NCI-H82 treated with DMSO at 0.1 percent for 48 hours (cell line): ENCODE results near the gene PRDM5.

ENCODE experiments used
- DNase-seq: peaks from one replicate; lab custom pipeline; 2025; ENCODE audit not compliant: unreplicated experiment; lab: John Stamatoyannopoulos, UW

The PRDM5 gene

GRCh38 chr4:120922381-120923206 is at the start of gene PRDM5:
Gene PRDM5 (minus strand): TSS chr4:120922726. CDS start chr4:120922608, 118 bp downstream.
- no peak for DNase-seq

- no peak for DNase-seq
These were observed 49.4 kb upstream of the PRDM5 start for GRCh38 chr4:120971884-120972283.

- DNase-seq, result no peak
These were observed 43.4 kb upstream of the PRDM5 start for GRCh38 chr4:120965938-120966337.

DNA sequence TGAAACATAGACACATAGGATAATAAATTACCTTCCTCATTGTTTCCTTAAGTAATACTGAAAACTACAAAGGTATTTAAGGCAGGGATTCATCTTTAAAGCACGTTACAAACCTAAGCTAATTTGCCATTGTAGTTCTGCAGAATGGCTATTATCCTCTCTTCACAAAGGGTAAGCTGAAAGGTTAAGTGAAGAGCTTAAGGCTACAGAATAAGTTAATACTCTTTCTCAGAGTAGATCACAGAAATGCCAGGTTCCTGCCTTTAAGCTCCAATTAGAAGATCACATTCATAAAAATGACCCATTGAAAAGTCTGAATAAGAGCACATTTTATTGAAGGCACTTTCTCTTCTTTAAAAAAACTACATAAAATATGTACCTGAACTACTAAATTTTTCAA is 42.1 kb upstream of the PRDM5 start:
- DNase-seq, result peak; percentile 34

DNA sequence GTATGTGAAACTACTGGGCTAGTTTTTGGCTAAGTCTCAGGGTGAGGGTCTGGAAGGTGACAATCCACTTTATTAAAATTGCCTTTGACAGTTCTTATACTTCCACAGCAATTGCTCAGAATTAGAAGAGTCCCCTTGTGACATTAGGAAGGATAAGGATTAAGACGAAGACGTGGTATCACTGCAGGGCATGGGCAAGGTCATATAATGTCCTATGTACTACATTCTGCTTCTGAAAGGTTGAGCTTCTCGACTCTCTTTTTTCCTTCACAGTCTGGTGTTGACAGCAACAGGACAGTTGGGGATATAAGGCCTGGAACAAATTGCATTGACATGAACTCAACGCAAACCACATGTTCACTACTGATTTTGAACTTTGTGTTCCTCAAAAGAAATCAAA is 40.9 kb upstream of the PRDM5 start:
- no peak for DNase-seq

DNA sequence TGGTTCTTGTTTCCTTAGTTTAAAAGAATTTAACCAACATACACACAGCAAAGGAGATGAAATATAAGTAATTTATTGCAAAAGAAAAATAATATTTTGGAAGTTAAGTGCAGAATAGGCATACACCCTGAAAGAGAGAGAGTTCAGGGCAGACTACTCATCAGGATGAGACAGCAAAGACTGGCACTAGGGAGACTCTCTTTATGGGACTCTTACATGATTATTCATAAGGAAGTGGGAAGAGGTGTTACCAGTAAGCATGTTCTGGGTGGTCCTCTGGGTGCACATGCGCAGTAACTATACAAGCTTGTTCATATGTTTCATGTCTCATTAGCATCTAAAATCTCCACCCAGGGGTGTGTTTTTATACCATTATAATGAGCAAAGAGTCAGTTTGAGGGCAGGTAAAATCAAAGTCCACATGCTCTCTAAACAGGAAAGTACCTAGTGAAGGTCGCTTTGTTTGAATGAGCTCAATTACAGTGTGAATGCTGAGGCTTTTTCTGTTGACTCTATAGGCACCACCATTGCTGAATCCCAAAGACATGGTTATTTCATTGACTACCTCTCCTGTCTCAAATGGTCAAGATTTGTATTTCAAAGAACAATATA is 38.2 kb upstream of the PRDM5 start:
- DNase-seq, result no peak

GRCh38 chr4:120948382-120948781 is 25.9 kb upstream of the PRDM5 start:
- DNase-seq, result no peak

DNA sequence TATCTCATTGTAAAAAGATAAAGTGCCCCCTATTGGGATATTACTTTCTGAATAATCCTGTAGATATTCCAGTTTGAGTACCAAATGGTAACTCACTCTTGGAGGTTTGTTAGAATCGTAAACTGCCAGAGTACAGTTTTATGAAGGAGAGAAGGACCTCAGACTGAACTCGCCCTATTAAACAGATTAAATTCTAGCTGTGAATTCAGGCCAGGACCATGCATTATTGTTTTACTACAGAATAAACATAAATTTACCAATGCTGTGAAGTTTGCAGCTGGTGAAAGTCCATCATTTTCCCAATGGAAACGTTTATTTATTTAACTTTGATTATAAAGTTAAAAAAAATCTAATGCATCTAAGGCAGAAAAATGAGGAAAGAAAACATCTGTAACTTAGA is 20.2 kb upstream of the PRDM5 start:
- no peak for DNase-seq

- no peak for DNase-seq
These were observed 18.0 kb upstream of the PRDM5 start for GRCh38 chr4:120940547-120940946.

DNA sequence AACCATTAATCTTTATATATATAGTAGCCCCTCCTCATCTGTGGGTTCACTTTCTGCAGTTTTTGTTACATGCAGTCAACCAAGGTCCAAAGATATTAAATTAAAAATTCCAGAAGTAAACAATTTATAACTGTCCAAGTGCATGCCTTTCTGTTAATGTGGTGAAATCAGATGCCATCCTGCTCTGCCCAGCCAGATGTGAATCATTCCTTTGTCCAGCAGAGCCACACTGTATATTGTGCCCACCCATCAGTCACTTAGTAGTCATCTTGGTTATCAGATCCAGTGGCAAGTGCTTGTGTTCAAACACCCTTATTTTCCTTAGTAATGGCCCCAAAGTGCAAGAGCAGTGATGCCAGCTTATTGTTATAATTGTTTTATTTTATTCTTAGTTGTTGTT is 17.2 kb upstream of the PRDM5 start:
- DNase-seq, result no peak

GRCh38 chr4:120929847-120930246 is 7.3 kb upstream of the PRDM5 start:
- no peak for DNase-seq

GRCh38 chr4:120927801-120928409 is 5.4 kb upstream of the PRDM5 start:
- DNase-seq, result no peak

DNA sequence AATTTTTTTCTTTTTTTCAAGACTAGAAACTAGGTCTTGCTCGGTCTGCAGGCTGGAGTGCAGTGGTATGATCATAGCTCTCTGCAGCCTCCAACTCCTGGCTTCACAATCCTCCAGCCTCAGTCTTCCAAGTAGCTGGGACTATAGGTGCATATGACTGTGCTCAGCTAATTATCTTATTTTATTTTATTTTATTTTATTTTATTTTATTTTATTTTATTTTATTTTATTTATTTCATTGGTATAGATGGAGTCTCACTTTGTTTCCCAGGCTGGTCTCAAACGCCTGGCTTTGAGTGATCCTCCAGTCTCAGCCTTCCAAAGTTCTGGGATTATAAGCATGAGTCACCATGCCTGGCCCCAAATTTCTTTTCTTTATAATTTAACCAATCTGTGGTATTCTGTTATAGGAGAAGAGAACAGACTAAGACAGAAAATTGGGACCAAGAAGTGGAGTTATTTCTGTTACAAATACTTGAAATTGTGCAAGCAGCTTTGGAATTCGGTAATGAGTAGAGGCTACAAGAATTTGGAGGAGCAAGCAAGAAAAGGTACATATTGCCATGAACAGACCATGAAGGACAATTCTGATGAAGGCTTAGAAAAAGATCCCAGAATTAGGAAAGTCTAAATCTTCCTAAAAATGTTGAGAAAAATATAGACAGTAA is 4.0 kb upstream of the PRDM5 start:
- DNase-seq, result no peak

DNA sequence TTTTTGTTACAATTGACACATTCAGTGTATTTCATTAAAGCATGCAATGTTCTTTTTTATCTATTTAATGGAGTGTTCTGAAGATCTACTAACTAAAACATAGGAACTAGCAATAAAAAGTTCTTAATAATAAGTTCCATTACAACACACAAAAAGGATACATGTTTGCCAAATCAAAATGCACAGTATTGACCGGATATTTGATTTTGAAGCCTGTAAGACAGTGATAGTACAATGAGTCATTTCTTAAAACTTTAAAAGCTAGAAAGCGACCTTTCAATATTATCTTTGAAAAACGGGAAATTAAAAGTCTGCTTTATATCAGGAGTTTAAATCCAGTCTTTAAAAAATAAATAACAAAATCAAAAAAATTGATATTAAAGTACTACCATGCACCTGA is 2.4 kb upstream of the PRDM5 start:
- DNase-seq, result no peak

- DNase-seq, result no peak
These were observed 639 bp upstream of the PRDM5 start for GRCh38 chr4:120923207-120923522.

DNA sequence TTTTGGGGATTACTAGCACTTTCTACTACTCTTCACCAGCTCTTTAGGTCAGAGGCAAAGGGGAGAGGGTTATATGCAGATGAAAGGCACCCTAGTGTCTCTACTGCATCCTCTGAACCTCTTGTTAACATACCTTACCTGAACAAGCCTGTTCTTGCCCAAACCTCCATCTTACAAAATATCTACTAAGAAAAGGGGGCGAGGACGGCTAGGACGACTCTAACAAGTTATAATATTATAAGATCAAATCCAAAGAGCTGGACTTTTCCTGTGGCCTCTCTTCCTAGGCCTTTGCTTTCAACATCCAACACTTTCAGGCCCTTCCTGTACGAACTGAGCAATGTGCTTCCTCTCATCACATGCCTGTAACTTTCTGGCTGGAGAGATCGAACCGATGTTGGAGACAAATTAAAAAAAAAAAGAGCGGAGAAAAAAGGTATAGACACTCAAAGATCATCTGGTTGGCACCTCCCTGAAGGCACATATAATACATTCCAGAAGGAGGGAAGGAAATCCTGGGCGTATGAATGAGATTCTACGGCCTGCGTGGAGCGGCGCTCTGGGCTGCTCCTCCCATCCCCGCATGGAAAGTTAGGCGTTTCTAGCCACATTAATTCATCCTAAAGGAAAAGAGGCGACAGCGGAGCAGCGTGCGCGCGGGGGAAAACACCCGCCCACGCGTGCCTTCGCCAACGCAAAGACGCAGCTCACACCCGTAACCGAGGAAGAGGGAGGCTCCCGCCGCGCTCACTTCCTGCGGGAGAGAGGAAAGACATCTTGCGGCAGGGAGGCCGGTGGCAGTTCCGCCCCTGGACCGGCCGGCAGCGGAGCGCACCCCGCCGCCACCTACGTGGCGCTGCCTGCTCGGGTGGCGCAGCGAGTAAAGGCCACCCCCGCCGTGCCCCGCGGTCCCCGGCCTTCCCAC is 808 bp downstream of the PRDM5 start:
- no peak for DNase-seq

- DNase-seq, result no peak
These were observed 1.9 kb downstream of the PRDM5 start for GRCh38 chr4:120920666-120921065.

- DNase-seq, result no peak
These were observed 3.2 kb downstream of the PRDM5 start for GRCh38 chr4:120919358-120919757.

DNA sequence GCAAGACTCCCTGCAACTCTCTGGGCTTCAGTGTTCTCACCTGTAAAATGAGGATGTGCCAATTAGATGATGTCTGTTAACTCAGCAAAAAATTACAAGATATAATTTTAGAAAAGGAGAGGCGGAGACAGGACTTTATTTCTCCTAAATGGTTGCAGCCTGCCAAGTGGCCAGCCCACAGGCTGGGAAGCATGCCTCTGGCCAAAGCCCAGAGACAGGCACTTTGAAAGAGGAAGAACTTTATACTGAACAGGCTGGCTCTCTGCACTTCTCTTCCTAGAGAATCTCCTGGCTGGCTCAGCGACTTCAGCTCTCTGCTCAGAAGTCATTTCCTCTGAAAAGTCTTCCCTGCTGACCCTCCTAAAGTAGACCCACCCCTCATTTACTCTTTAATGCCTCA is 3.7 kb downstream of the PRDM5 start:
- no peak for DNase-seq

- no peak for DNase-seq
These were observed 4.4 kb downstream of the PRDM5 start for GRCh38 chr4:120918092-120918491.

DNA sequence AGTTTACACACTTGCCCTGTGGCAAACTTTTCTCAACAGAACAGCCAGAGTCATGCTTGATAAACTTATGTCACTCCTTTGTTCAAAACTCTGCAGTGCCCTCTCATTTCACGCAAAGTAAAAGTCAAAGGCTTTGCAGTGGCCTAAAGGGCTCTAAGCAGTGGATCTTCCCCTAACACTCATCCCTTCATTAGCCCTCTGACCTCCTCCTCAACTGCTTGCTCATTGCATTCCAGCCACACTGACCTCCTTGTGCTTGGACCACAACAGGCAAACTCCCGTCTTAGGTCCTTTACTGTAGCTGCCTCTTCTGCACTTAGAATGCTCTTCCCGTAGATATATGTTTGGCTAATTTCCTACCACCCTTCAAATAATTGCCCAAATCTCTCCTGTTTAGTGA is 5.6 kb downstream of the PRDM5 start:
- no peak for DNase-seq
